ENCODE measurements around the gene NUFIP1. TPM values are rescaled to one million over a fixed set of nuclear protein-coding genes. Genes with fewer than 3 reads are reported as not detected.

Gene NUFIP1
- total and polyA plus RNA-seq, 2 donors (not counting 3 experiments of a cell fraction or from before 2014, with no cell fraction given), result 1.4 to 6.9 TPM

- Histone ChIP-seq H3K79me2 (ENCODE audit: control insufficient read depth, insufficient read depth, low read length) (no peaks in the 10 kb centered on the region), H3K36me3 (ENCODE audit: control insufficient read depth in 2 of 2, extremely low read depth in 1 of 2, insufficient read depth in 2 of 2, low read length in 2 of 2) (no peaks in the 10 kb centered on the region), H3K4me2 (ENCODE audit: insufficient read depth, low read length) (peak overlapping the region; percentile 77), H3K27ac (ENCODE audit: insufficient read depth, low read depth, low read length) (peak overlapping the region; percentile 95), H3K27me3 (ENCODE audit: control insufficient read depth in 2 of 2, insufficient read depth in 2 of 2, low read length in 2 of 2) (no peaks in the 10 kb centered on the region), H3K9me3 (replicated peaks; ENCODE audit: control insufficient read depth, insufficient read depth, low read length) (no peaks in the 10 kb centered on the region), H3K4me1 (ENCODE audit: control insufficient read depth, extremely low read depth, insufficient read depth, low read length) (peaks cover 30% of the 10 kb centered on the region), H2AFZ (ENCODE audit: low read depth, low read length) (no peak overlapping the region), H4K20me1 (replicated peaks; ENCODE audit: control insufficient read depth, extremely low read depth, insufficient read depth, low read length) (no peaks in the 10 kb centered on the region), H3K9ac (replicated peaks; ENCODE audit: extremely low read depth, insufficient read depth, low read length) (peak overlapping the region; percentile 86), H3K9me1 (replicated peaks; ENCODE audit: control insufficient read depth, extremely low read depth, insufficient read depth, low read length) (no peaks in the 10 kb centered on the region), H3K4me3 (replicated peaks in 1 of 3; ENCODE audit: insufficient read depth in 1 of 3, low read depth in 1 of 3, low read length in 3 of 3) (no peak overlapping the region)
- BruUV-seq (replicated peaks), result no TSS peak
- no peak for FAIRE-seq
- dilution Hi-C loops (cut with MboI; ENCODE audit: extremely low pct_ligation_motif_present, low sequenced_read_pairs), result no loop called here
- TF ChIP-seq POLR2A (IDR thresholded peaks at IDR 0.05; ENCODE audit: low read depth, low read length), result no peak
- TF ChIP-seq POLR2AphosphoS5 (IDR thresholded peaks at IDR 0.05; ENCODE audit: insufficient read depth, low read depth, low read length), result no peak
- TF ChIP-seq MAX (IDR thresholded peaks at IDR 0.05; ENCODE audit: insufficient read depth, insufficient read length), result no peak
- no peak for TF ChIP-seq JUN (IDR thresholded peaks at IDR 0.05; ENCODE audit: borderline replicate concordance, insufficient read depth, insufficient read length, low read depth)
- no peak for TF ChIP-seq GATA2 (IDR thresholded peaks at IDR 0.05; ENCODE audit: insufficient read depth, insufficient read length, low read depth, low read length)
- TF ChIP-seq FOS (IDR thresholded peaks at IDR 0.05; ENCODE audit: borderline replicate concordance, insufficient read depth, low read length), result no peak
- TF ChIP-seq EZH2 (IDR thresholded peaks at IDR 0.05; ENCODE audit: borderline replicate concordance, low read depth, low read length, severe bottlenecking), result no peak
- TF ChIP-seq MYC (IDR thresholded peaks at IDR 0.05; ENCODE audit: low read depth, low read length), result no peak
- TF ChIP-seq CTCF (IDR thresholded peaks at IDR 0.05; ENCODE audit: extremely low read depth in 1 of 2, insufficient read depth in 1 of 2, low read depth in 1 of 2, low read length in 2 of 2), result no peak
- intact Hi-C loops (cut with micrococcal nuclease), result loop anchor here (2.0 to 5.0 kb wide), 2 partner anchors 162 to 208 kb away; no protein-coding TSS in a partner anchor
- DNase-seq (ENCODE audit: low read depth, low spot score), result no peak
- ChIA-PET POLR2A (interaction anchor here (1.2 kb wide), 1 partner anchor 14 kb away, joined by 8 read pairs; no protein-coding TSS in a partner anchor), CTCF (interaction anchor here (0.7 to 4.2 kb wide), 11 partner anchors 9 to 435 kb away, joined by 3 to 34 read pairs (median 6); no protein-coding TSS in a partner anchor)
Measured at GRCh38 chr13:44919104-44919804, 70.0 kb downstream of the NUFIP1 start.

Measured in endothelial cell of umbilical vein (primary cell).